OCI-LY1 (cell line): ENCODE data around the gene JPH3.

Experiments used
- EZH2 ChIP-seq: fragments of 200-600 bp; sonication (generic), shearing (Covaris generic); IDR thresholded peaks from 2 replicates; pipeline ENCODE4 v1.8.0; 2017; ENCODE audit warnings: borderline replicate concordance, mixed run types, mild to moderate bottlenecking, antibody characterized with exemption, low read length, moderate library complexity, mixed read lengths
- TF ChIP-seq, protein P1 (sequence below): fragments of 200-600 bp; sonication (generic), shearing (Covaris generic); IDR thresholded peaks from 2 replicates; pipeline ENCODE4 v1.5.1; 2017; ENCODE audit warnings: mild to moderate bottlenecking, antibody characterized with exemption, low read length, moderate library complexity, mixed read lengths

GRCh38 chr16:87552772-87553573 lies 49.3 kb upstream of the JPH3 start:
- TF ChIP-seq, protein P1, sequence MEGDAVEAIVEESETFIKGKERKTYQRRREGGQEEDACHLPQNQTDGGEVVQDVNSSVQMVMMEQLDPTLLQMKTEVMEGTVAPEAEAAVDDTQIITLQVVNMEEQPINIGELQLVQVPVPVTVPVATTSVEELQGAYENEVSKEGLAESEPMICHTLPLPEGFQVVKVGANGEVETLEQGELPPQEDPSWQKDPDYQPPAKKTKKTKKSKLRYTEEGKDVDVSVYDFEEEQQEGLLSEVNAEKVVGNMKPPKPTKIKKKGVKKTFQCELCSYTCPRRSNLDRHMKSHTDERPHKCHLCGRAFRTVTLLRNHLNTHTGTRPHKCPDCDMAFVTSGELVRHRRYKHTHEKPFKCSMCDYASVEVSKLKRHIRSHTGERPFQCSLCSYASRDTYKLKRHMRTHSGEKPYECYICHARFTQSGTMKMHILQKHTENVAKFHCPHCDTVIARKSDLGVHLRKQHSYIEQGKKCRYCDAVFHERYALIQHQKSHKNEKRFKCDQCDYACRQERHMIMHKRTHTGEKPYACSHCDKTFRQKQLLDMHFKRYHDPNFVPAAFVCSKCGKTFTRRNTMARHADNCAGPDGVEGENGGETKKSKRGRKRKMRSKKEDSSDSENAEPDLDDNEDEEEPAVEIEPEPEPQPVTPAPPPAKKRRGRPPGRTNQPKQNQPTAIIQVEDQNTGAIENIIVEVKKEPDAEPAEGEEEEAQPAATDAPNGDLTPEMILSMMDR: no peak
- no peak for TF ChIP-seq EZH2
